C4-2B (cell line): ENCODE results near the gene NRG2.

Experiments used
- H3K27ac ChIP-seq: fragments of 450-650 bp; 2 replicates; pipeline ENCODE4 v1.5.1; 2017
- ZFX ChIP-seq: fragments of 450-650 bp; IDR thresholded peaks from 2 replicates; pipeline ENCODE4 v1.6.1; 2017
- TF ChIP-seq, protein P1 (sequence below): fragments of 450-650 bp; conservative IDR thresholded peaks from 2 replicates; pipeline ENCODE4 v1.5.1; 2017; ENCODE audit warnings: mild to moderate bottlenecking

Gene NRG2

DNA sequence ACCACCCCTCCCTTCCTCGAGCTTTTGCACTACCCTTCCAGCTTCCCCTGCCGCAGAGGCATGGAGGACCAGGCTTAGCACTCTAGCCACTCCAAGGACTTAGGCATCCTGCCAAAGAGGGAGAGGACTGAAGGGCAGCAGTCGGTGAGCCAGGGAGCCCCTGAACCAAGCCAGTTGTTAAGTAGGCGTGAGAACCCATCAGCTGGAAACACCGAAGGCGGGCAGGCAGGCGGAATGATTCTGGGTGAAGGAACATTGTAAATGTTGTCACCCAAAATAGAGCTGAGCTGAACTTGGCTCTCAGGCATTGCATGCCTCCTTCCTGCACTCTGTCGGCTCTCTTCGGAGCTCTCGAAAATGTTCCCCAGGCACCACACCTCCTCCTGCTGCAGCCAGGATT lies 42.8 kb downstream of the NRG2 start:
- TF ChIP-seq, protein P1, sequence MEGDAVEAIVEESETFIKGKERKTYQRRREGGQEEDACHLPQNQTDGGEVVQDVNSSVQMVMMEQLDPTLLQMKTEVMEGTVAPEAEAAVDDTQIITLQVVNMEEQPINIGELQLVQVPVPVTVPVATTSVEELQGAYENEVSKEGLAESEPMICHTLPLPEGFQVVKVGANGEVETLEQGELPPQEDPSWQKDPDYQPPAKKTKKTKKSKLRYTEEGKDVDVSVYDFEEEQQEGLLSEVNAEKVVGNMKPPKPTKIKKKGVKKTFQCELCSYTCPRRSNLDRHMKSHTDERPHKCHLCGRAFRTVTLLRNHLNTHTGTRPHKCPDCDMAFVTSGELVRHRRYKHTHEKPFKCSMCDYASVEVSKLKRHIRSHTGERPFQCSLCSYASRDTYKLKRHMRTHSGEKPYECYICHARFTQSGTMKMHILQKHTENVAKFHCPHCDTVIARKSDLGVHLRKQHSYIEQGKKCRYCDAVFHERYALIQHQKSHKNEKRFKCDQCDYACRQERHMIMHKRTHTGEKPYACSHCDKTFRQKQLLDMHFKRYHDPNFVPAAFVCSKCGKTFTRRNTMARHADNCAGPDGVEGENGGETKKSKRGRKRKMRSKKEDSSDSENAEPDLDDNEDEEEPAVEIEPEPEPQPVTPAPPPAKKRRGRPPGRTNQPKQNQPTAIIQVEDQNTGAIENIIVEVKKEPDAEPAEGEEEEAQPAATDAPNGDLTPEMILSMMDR = no peak
- TF ChIP-seq ZFX = no peak
- H3K27ac ChIP-seq = no peak overlapping the region

DNA sequence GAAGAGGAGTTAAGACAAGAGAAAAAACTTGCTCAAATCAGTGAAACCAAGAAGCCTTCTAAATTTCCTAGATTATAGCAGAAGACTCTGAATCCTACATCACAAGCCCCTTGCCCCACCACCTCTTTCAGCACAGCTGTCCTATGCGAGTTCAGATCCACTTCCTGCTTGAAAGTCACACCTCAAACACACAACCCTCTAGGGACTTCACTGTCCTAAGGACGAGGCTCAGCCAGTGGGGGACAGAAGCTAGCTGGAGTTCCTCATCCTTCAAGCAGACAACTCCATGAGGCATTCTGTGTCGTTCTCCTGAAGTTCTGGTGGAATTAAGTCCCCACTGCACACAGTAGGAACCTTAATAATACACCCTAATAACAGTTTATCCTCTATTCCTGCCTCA lies 44.3 kb downstream of the NRG2 start:
- TF ChIP-seq ZFX = no peak
- TF ChIP-seq, protein P1 = no peak
- H3K27ac ChIP-seq = no peak overlapping the region

DNA sequence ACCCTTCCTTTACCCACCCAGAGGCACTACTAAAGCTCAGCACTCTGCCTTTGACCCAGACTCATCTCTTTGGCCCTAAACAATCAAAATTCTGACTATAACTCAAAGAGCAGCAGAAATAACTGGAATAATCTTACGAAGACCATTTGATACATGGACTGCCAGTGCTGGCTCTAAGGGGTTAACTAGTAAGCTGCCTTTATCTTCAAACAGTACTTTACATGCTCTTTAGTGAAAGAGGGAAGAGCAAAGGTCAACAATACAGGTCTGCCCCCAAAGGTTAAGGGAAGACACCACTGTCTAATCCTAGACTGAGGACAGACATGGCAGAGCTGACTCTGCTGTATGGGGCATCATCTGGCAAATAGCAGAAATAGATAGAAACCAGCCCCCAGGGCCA lies 45.8 kb downstream of the NRG2 start:
- no peak overlapping the region for H3K27ac ChIP-seq
- no peak for TF ChIP-seq ZFX
- TF ChIP-seq, protein P1 = no peak

DNA sequence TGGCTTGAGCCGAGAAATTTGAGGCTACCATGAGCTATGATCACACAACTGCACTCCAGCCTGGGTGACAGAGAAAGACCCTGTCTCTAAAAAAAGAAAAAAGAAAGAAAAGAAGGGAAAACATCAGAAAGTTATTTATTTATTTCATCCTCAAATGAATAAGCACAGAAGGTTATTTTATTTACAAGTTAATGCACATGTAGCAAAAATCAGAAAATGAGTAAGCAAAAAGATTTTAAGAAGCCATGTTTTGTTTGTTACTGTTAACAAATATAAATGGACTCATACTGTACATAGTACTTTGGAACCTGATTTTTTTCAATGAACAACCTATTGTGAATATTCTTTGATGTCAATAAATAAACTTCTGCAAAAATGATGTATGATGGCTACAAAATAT lies 47.2 kb downstream of the NRG2 start:
- no peak overlapping the region for H3K27ac ChIP-seq
- TF ChIP-seq, protein P1 = no peak
- no peak for TF ChIP-seq ZFX

DNA sequence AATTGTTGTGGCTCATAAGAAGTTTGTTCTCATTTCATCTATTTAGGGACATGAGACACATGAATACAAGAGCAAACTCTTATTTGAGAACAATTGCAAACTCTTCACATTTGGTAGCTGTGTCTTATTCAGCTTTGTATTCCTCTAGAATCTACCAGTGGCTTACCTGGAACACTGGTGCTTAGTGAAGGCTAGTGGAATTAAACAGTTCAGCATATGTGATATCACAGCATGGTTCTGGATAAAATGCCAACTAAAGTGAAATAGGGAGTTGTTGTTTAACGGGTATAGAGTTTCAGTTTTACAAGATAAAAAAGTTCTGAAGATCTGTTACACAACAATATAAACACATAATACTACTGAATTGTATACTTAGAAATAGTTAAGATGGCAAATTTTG lies 48.9 kb downstream of the NRG2 start:
- H3K27ac ChIP-seq = no peak overlapping the region
- TF ChIP-seq, protein P1 = no peak
- TF ChIP-seq ZFX = no peak

DNA sequence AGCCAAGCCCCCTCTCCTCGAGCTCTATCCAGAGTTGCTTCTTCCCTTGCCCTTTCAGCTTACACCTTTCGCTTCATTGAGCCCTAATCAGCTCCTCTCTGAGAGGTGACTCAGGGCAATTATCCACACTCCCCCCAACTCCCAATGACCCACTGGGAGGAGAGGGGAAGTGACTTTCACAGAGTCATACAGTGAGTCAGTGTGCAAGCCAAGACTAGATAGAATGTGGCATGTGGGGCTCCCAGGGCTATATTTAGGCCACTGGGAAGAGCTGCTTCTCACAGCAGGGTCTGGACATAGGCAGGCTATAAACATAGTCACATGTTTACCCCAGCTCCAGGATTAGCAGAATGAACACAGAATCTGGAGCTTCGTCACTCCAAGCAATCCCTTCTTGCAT lies 57.4 kb downstream of the NRG2 start:
- TF ChIP-seq, protein P1 = no peak
- TF ChIP-seq ZFX = no peak
- no peak overlapping the region for H3K27ac ChIP-seq

DNA sequence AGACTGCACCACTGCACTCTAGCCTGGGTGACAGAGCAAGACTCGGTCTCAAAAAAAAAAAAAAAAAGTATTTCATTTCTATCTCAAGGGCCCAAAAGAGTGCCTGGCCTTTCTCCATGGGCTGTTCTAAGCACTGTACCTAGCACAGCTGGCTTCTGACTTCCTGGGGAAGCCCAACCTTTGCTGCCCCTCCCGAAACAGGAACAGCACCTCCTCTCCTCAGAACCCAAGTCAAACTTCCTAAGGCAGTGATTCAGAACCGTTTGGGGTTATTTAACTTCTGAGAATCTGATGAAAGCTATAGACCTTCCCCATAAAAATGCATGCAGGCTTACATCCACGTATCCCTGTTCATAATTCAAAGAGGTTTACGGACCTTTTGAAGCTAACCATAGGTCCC lies 57.8 kb downstream of the NRG2 start:
- TF ChIP-seq, protein P1 = no peak
- TF ChIP-seq ZFX = no peak
- H3K27ac ChIP-seq = no peak overlapping the region
